ENCODE data around the gene SNX2. TPM values are rescaled to one million over a fixed set of nuclear protein-coding genes. Genes with fewer than 3 reads are reported as not detected.
A peak's percentile ranks its signal among the peaks of the same experiment; 100 is the strongest.

Gene SNX2
- total RNA-seq, 4 donors from 2014 or later = 46.1 to 97.4 (median 52.8) TPM

- Histone ChIP-seq H3K27me3 (no peaks in the 10 kb centered on the region), H3K27ac (no peak overlapping the region), H3K4me3 (no peak overlapping the region), H3K9me3 (no peaks in the 10 kb centered on the region), H3K4me1 (peaks cover 0 to 10% (median 4%) of the 10 kb centered on the region in 4 donors), H3K36me3 (no peaks in the 10 kb centered on the region)
- DNase-seq = no peak
- TF ChIP-seq CTCF (IDR thresholded peaks at IDR 0.05) = no peak
- no peak for TF ChIP-seq POLR2A (IDR thresholded peaks at IDR 0.05)
These were observed 67.2 kb downstream of the SNX2 start for GRCh38 chr5:122842016-122842580.

GRCh38 chr5:122844136-122844909 is 69.4 kb downstream of the SNX2 start:
- Histone ChIP-seq H3K36me3 (no peaks in the 10 kb centered on the region), H3K4me1 (peaks cover 0 to 10% (median 4%) of the 10 kb centered on the region in 4 donors), H3K27ac (peak overlapping the region; percentile 79 to 92 (median 85)), H3K9me3 (no peaks in the 10 kb centered on the region), H3K4me3 (peak overlapping the region; percentile 76 to 95 (median 82)), H3K27me3 (no peaks in the 10 kb centered on the region)
- TF ChIP-seq POLR2A (IDR thresholded peaks at IDR 0.05) = no peak
- TF ChIP-seq CTCF (IDR thresholded peaks at IDR 0.05) = no peak
- DNase-seq = peak in 1 of 3 donors; percentile 53

GRCh38 chr5:122844910-122845228 is 70.0 kb downstream of the SNX2 start:
- TF ChIP-seq POLR2A (IDR thresholded peaks at IDR 0.05) = no peak
- TF ChIP-seq CTCF (IDR thresholded peaks at IDR 0.05) = no peak
- Histone ChIP-seq H3K36me3 (no peaks in the 10 kb centered on the region), H3K27ac (peak overlapping the region; percentile 79 to 92 (median 85)), H3K4me1 (peaks cover 0 to 10% (median 4%) of the 10 kb centered on the region in 4 donors), H3K4me3 (peak overlapping the region; percentile 76 to 95 (median 82)), H3K9me3 (no peaks in the 10 kb centered on the region), H3K27me3 (no peaks in the 10 kb centered on the region)
- peak in 1 of 3 donors; percentile 48 for DNase-seq

GRCh38 chr5:122845229-122846050 is 70.6 kb downstream of the SNX2 start, which contains the start of gene SNX24:
Gene SNX24, plus strand, starts transcription at chr5:122845613. Its CDS starts 21 bp downstream, at chr5:122845634.
- peak within 1 kb of the TSS; percentile 76 to 95 (median 82) for H3K4me3 ChIP-seq
- H3K4me1 ChIP-seq = peaks cover 0 to 10% (median 4%) of the 10 kb centered on the region in 4 donors
- peak; percentile 72 to 95 (median 94) for DNase-seq
- no peaks in the 10 kb centered on the region for H3K36me3 ChIP-seq
- no peaks in the 10 kb centered on the region for H3K27me3 ChIP-seq
- H3K9me3 ChIP-seq = no peaks in the 10 kb centered on the region
- peak within 1 kb of the TSS; percentile 79 to 92 (median 85) for H3K27ac ChIP-seq
- no peak for TF ChIP-seq CTCF (IDR thresholded peaks at IDR 0.05)
- peak; percentile 56 to 72 for TF ChIP-seq POLR2A (IDR thresholded peaks at IDR 0.05)

GRCh38 chr5:122846051-122846550 is 71.2 kb downstream of the SNX2 start:
- Histone ChIP-seq H3K27ac (peak overlapping the region; percentile 79 to 92 (median 85)), H3K36me3 (no peaks in the 10 kb centered on the region), H3K4me3 (peak overlapping the region; percentile 76 to 95 (median 82)), H3K27me3 (no peaks in the 10 kb centered on the region), H3K4me1 (peaks cover 0 to 10% (median 4%) of the 10 kb centered on the region in 4 donors), H3K9me3 (no peaks in the 10 kb centered on the region)
- DNase-seq = no peak
- TF ChIP-seq CTCF (IDR thresholded peaks at IDR 0.05) (no peak), POLR2A (IDR thresholded peaks at IDR 0.05) (no peak)
